Measurements from ENCODE around the gene PLCB1.

PLCB1 gene

GRCh38 chr20:8693709-8694108, 561.6 kb downstream of the PLCB1 start:
- no peaks in the 10 kb centered on the region for H3K79me2 ChIP-seq (ENCODE audit: insufficient read depth, low read length)
- H3K36me3 ChIP-seq (ENCODE audit: insufficient read depth, low read length), result peaks cover 27% of the 10 kb centered on the region
- H2AFZ ChIP-seq (ENCODE audit: low read depth, low read length), result no peak overlapping the region
- no peak overlapping the region for H3K4me3 ChIP-seq (ENCODE audit: low read depth in 1 of 2, low read length in 2 of 2)
- TF ChIP-seq, protein P1, sequence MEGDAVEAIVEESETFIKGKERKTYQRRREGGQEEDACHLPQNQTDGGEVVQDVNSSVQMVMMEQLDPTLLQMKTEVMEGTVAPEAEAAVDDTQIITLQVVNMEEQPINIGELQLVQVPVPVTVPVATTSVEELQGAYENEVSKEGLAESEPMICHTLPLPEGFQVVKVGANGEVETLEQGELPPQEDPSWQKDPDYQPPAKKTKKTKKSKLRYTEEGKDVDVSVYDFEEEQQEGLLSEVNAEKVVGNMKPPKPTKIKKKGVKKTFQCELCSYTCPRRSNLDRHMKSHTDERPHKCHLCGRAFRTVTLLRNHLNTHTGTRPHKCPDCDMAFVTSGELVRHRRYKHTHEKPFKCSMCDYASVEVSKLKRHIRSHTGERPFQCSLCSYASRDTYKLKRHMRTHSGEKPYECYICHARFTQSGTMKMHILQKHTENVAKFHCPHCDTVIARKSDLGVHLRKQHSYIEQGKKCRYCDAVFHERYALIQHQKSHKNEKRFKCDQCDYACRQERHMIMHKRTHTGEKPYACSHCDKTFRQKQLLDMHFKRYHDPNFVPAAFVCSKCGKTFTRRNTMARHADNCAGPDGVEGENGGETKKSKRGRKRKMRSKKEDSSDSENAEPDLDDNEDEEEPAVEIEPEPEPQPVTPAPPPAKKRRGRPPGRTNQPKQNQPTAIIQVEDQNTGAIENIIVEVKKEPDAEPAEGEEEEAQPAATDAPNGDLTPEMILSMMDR (IDR thresholded peaks at IDR 0.05; ENCODE audit: borderline replicate concordance, extremely low read depth, low read length, poor library complexity, severe bottlenecking), result no peak
- no peak for TF ChIP-seq EZH2 (IDR thresholded peaks at IDR 0.05; ENCODE audit: borderline replicate concordance, low read depth, low read length, severe bottlenecking)
- no peak for ATAC-seq (ENCODE audit: insufficient read depth, low read depth)
- no peaks in the 10 kb centered on the region for H4K20me1 ChIP-seq (ENCODE audit: insufficient read depth, low read length)
- H3K4me2 ChIP-seq (ENCODE audit: insufficient read depth, low read length), result no peak overlapping the region
- no peak overlapping the region for H3K27ac ChIP-seq (ENCODE audit: low read length)
- H3K27me3 ChIP-seq (ENCODE audit: insufficient read depth, low read length, poor library complexity), result no peaks in the 10 kb centered on the region
- H3K4me1 ChIP-seq (ENCODE audit: insufficient read depth, low read length), result no peaks in the 10 kb centered on the region
- H3K9me3 ChIP-seq (ENCODE audit: insufficient read depth, low read length, severe bottlenecking), result peaks cover 16% of the 10 kb centered on the region
- no peak for DNase-seq
- H3K9ac ChIP-seq (ENCODE audit: low read depth, low read length), result no peak overlapping the region

DNA sequence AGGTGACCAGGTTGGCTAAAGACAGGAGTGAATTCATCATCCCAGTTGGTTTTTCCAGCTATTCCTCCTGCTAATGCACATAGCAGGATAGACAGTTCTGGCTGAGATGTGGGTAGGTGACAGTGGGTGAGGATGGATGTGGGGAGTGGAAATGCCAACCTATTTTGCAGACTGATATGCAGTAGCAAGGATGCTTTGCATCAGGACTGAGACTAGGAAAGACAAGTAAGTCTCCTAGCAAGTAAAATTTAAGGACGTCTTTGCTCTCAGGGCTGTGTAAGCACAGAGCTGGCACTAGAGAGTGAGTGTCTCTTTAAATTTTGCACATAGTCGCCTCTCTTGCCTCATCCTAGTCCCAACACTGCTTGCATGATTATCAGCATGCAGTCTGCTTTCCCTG, 568.7 kb downstream of the PLCB1 start:
- Histone ChIP-seq H3K4me2 (ENCODE audit: insufficient read depth, low read length) (no peak overlapping the region), H3K27ac (ENCODE audit: low read length) (no peak overlapping the region), H3K4me3 (ENCODE audit: low read depth in 1 of 2, low read length in 2 of 2) (no peak overlapping the region), H2AFZ (ENCODE audit: low read depth, low read length) (no peak overlapping the region), H3K9ac (ENCODE audit: low read depth, low read length) (no peak overlapping the region), H3K9me3 (ENCODE audit: insufficient read depth, low read length, severe bottlenecking) (no peaks in the 10 kb centered on the region), H3K79me2 (ENCODE audit: insufficient read depth, low read length) (no peaks in the 10 kb centered on the region), H3K27me3 (ENCODE audit: insufficient read depth, low read length, poor library complexity) (no peaks in the 10 kb centered on the region), H3K4me1 (ENCODE audit: insufficient read depth, low read length) (no peaks in the 10 kb centered on the region), H4K20me1 (ENCODE audit: insufficient read depth, low read length) (no peaks in the 10 kb centered on the region), H3K36me3 (ENCODE audit: insufficient read depth, low read length) (peaks cover 20% of the 10 kb centered on the region)
- TF ChIP-seq, protein P1 (IDR thresholded peaks at IDR 0.05; ENCODE audit: borderline replicate concordance, extremely low read depth, low read length, poor library complexity, severe bottlenecking), result no peak
- no peak for TF ChIP-seq EZH2 (IDR thresholded peaks at IDR 0.05; ENCODE audit: borderline replicate concordance, low read depth, low read length, severe bottlenecking)
- ATAC-seq (ENCODE audit: insufficient read depth, low read depth) (no peak), DNase-seq (no peak)

GRCh38 chr20:8706961-8707700, 575.1 kb downstream of the PLCB1 start:
- Histone ChIP-seq H3K27ac (ENCODE audit: low read length) (no peak overlapping the region), H3K4me2 (ENCODE audit: insufficient read depth, low read length) (no peak overlapping the region), H3K9ac (ENCODE audit: low read depth, low read length) (no peak overlapping the region), H4K20me1 (ENCODE audit: insufficient read depth, low read length) (no peaks in the 10 kb centered on the region), H3K36me3 (ENCODE audit: insufficient read depth, low read length) (peaks cover 43% of the 10 kb centered on the region), H3K4me1 (ENCODE audit: insufficient read depth, low read length) (no peaks in the 10 kb centered on the region), H3K4me3 (ENCODE audit: low read depth in 1 of 2, low read length in 2 of 2) (no peak overlapping the region), H3K9me3 (ENCODE audit: insufficient read depth, low read length, severe bottlenecking) (no peaks in the 10 kb centered on the region), H2AFZ (ENCODE audit: low read depth, low read length) (no peak overlapping the region), H3K79me2 (ENCODE audit: insufficient read depth, low read length) (no peaks in the 10 kb centered on the region), H3K27me3 (ENCODE audit: insufficient read depth, low read length, poor library complexity) (no peaks in the 10 kb centered on the region)
- ATAC-seq (ENCODE audit: insufficient read depth, low read depth) (no peak), DNase-seq (no peak)
- TF ChIP-seq, protein P1 (IDR thresholded peaks at IDR 0.05; ENCODE audit: borderline replicate concordance, extremely low read depth, low read length, poor library complexity, severe bottlenecking), result no peak
- TF ChIP-seq EZH2 (IDR thresholded peaks at IDR 0.05; ENCODE audit: borderline replicate concordance, low read depth, low read length, severe bottlenecking), result no peak
